HG03558 (cell line): Measurements from ENCODE around the gene SLCO1B1.
"Not testable (repeated sequence)": the region's sequence is repeated elsewhere in the genome, so short reads cannot be mapped to it uniquely, and the experiment has no call there.

ENCODE experiments used
- ATAC-seq: cut with Tn5 transposase; IDR thresholded peaks from one replicate; pipeline ENCODE4 v1.9.1; 2021; ENCODE audit warnings: moderate number of reproducible peaks; ENCODE audit not compliant: unreplicated experiment; ENCODE audit errors: extremely low read depth

Gene SLCO1B1

GRCh38 chr12:21130998-21131397 is at the start of gene SLCO1B1:
TSS of gene SLCO1B1 (plus strand) at chr12:21131194. CDS start at chr12:21141575, 10,381 bp downstream.
- ATAC-seq, result no peak

DNA sequence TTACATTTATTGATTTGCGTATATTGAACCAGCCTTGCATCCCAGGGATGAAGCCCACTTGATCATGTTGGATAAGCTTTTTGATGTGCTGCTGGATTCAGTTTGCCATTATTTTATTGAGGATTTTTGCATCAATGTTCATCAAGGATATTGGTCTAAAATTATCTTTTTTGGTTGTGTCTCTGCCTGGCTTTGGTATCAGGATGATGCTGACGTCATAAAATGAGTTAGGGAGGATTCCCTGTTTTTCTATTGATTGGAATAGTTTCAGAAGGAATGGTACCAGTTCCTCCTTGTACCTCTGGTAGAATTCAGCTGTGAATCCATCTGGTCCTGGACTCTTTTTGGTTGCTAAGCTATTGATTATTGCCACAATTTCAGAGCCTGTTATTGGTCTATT is 46.2 kb upstream of the SLCO1B1 start:
- ATAC-seq, result not testable (repeated sequence)

DNA sequence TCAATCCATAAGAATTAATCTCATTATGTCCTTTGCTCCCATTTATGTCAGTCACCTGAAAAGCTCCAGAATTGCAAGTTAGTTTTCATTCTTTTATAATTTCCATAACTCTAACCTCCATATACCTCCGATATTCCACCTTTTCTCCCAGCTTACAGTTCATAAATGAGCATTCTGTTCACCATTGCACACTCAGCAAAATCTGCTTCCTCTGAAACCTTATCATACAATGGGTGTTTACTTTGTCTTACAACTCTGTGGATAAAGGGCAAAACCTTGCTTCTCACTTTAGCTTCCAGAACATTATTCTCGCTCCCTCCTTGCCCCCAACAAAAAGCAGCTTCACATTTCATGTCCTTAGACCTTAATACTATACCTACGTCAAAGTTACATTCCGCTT is 19.3 kb upstream of the SLCO1B1 start:
- no peak for ATAC-seq

DNA sequence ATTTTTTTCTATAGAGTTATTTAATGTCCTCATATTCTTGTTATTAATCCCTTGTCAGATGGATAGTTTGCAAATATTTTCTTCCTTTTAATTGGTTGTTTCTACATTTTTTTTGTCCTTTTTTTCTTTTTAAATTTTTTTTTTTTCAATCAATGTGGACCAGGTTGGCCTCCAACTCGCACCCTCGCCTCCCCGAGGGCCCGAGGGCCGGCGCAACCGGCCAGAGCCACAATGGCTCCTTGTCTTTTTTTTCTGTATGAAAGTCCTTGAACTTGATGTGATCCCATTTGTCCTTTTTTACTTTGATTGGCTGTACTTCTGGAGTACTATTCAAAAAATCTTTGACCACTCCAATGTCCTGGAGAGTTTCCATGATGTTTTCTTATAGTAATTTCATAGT is 17.7 kb upstream of the SLCO1B1 start:
- no peak for ATAC-seq

GRCh38 chr12:21117995-21118394 is 13.0 kb upstream of the SLCO1B1 start:
- ATAC-seq, result no peak

DNA sequence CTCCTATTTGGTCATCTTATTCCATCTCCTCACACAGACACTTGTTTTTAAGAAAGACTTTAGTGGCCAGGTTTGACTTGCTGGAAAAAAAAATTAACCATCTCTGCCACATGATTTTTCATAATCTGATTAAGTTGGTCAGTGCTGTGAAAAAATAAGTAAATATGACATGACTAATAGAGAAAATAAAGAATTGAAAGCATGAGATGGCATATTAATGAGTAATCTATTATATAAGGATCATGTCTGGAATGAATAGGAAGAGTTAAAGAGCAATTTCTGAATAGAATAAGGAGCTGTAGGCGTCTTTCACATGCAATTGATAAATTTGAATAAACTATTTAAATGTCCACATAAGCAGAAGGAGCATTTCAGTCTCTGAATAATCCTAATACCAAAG is 12.2 kb upstream of the SLCO1B1 start:
- no peak for ATAC-seq

DNA sequence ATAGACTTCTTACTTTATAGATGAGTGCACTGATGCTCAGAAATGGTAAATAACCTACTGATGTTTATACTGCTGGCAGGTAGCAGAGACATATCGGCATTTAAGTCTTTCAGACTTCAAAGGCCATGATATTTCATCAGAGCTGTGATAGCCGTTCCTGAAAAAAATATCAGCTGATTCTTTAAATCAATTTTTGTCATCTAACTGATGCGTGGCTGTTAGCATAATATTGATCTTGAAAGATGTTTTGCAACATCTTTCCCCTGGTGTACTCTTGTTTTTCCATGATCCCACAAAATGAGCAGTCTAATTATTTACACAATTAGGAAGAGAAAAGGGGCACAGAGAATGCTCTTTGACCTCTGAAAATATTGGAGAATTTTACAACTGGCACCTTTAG is 1.6 kb upstream of the SLCO1B1 start:
- no peak for ATAC-seq

- ATAC-seq, result no peak
These were observed 1.1 kb upstream of the SLCO1B1 start for GRCh38 chr12:21129906-21130305.

DNA sequence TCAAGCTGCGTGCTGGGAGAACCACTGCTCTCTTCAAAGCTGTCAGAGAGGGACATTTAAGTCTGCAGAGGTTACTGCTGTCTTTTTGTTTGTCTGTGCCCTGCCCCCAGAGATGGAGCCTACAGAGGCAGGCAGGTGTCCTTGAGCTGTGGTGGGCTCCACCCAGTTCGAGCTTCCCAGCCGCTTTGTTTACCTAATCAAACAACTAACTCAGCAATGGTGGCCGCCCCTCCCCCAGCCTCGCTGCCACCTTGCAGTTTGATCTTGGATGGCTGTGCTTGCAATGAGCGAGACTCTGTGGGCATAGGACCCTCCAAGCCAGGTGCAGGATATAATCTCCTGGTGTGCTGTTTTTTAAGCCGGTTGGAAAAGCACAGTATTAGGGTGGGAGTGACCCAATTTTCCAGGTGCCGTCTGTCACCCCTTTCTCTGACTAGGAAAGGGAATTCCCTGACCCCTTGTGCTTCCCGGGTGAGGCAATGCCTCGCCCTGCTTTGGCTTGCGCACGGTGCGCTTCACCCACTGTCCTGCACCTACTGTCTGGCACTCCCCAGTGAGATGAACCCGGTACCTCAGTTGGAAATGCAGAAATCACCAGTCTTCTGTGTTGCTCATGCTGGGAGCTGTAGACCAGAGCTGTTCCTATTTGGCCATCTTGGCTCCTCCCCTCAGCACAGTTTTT is 6.5 kb downstream of the SLCO1B1 start:
- ATAC-seq, result not testable (repeated sequence)

DNA sequence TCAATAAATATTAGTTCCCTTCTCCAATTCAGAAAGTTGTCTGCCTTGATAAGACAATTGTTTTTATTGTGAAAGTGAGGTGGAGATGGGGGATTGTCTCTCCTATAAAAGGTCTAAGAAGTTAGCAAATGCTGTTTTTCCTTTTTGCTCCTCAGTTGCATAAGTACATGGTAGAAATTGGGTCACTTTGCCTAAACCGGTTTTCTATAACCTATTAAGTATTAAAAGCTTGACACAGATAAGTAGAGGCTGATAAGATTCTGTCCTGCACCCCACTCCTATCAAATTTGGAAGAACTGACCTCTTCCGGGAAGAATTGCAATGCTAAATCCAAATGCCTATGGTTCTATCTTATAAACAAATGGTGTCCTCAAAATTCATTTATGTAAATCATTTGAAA is 7.0 kb downstream of the SLCO1B1 start:
- no peak for ATAC-seq

DNA sequence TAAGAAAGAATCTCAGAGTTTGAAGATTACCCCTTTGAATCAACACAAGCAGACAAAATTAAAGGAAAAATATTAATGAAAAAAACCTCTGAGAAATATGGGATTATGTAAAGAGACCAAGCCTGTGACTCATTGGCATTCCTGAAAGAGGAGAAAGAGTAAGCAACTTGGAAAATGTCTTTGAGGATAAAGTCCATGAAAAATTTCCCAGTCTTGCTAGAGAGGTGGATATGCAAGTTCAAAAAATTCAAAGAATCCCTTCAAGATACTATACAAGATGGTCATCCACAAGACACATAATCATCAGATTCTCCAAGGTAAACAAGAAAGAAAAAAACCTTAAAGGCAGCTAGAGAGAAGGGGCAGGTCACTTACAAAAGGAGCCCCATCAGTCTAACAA is 13.3 kb downstream of the SLCO1B1 start:
- ATAC-seq, result no peak

DNA sequence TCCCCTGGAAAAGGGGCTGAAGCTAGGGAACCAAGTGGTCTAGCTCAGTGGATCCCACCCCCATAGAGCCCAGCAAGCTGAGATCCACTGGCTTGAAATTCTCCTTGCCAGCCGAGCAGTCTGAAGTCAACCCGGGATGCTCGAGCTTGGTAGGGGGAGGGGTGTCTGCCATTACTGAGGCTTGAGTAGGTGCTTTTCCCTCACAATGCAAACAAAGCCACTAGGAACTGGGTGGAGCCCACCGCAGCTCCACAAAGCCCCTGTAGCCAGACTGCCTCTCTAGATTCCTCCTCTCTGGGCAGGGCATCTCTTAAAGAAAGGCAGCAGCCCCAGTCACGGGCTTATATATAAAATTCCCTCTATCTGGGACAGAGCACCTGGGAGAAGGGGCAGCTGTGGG is 18.9 kb downstream of the SLCO1B1 start:
- ATAC-seq, result not testable (repeated sequence)

DNA sequence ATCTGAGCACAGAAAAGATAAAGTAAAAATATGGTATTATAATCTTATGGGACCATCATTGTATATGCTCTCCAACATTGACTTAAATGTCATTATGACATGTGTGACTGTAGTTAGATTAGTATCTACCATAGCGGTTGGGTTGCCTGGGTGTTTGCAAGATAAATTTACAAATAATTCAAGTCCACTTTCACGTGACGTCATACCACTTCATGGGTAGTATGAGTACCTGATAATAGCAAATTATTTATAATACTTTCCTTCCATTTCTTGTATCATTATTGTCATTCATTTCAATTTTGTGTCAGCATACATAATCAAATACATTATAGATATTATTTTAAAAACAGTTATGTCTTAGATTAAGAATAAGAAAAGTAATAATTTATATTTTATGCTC is 20.2 kb downstream of the SLCO1B1 start:
- no peak for ATAC-seq

- no peak for ATAC-seq
These were observed 24.7 kb downstream of the SLCO1B1 start for GRCh38 chr12:21155522-21156351.

DNA sequence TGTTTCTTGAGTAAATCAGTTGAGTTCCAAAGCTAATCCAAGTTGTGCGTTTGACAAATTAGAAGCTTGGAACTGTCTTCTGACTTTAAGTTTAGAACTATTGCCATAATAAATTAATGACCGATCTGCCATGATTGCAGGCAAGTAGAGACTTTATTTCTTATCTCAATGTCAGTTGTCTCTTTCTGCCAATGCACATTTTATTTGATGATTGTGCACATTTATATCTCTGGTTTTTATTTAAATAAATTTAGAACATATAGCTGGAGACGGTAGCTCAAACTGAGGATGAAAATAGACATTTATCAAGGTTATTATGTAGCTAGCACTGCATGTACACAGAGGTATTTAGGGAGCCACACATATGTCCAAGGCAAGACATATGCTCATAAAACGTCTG is 34.1 kb downstream of the SLCO1B1 start:
- no peak for ATAC-seq

DNA sequence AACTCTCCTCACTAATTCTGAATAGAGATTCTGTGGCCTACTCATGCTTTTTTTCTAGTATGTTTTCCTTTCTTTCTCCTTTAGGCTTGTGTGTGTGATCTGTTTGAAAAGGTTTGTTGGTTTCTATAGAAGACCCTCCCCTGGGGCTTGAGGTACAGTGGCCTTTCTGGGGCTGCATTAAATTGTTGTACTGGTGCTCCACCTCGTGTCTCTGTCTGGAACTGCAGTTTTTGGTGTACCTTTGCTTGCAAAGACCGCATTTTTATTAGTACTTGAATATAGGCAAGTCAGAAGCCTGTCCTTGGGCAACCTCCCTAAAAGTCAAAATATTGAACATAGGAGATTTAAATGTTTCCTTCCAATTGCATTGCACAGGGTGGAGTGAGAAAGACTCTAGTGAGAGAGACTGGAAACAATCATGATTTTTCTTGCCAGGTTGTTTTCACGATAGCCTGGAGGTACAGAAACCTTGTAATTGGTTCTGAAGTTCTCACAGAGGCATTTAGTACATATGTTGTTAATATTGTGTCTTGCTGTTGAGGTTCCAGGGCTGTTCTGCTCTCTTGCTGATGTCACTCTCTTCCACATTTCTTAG is 39.0 kb downstream of the SLCO1B1 start:
- ATAC-seq, result no peak

DNA sequence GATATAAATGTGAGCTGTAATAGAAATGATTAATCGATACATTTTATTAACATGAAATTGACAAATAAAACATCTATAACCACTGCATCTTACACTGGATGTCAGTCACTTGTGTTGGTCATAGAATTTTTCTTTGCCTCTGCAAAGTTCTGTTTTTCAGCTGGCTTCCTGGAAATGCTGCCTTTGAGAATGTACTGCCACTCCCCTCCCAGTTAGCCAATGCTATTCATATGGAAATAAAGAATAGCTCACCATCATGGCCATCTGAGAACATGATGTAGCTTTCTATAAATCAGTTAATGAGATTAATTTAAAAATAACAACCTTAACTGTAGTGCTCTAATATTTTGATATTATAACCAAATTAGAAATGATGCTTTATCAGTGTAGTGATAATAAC is 41.1 kb downstream of the SLCO1B1 start:
- ATAC-seq, result no peak

- no peak for ATAC-seq
These were observed 52.8 kb downstream of the SLCO1B1 start for GRCh38 chr12:21183721-21184275.

- no peak for ATAC-seq
These were observed 59.0 kb downstream of the SLCO1B1 start for GRCh38 chr12:21190016-21190415.

- not testable (repeated sequence) for ATAC-seq
These were observed 83.4 kb downstream of the SLCO1B1 start for GRCh38 chr12:21214433-21214832.

- no peak for ATAC-seq
These were observed 88.2 kb downstream of the SLCO1B1 start for GRCh38 chr12:21219206-21219605.
